Measurements from ENCODE around the gene SLC25A47.
"Not testable (repeated sequence)": the region's sequence is repeated elsewhere in the genome, so short reads cannot be mapped to it uniquely, and the experiment has no call there.

The SLC25A47 gene

GRCh38 chr14:100332071-100332639, 9.0 kb downstream of the SLC25A47 start:
- H3K27ac Mint-ChIP-seq: peak overlapping the region; percentile 11
- CTCF ChIA-PET: no interaction called here
- H3K36me3 Mint-ChIP-seq: peaks cover 24% of the 10 kb centered on the region

DNA sequence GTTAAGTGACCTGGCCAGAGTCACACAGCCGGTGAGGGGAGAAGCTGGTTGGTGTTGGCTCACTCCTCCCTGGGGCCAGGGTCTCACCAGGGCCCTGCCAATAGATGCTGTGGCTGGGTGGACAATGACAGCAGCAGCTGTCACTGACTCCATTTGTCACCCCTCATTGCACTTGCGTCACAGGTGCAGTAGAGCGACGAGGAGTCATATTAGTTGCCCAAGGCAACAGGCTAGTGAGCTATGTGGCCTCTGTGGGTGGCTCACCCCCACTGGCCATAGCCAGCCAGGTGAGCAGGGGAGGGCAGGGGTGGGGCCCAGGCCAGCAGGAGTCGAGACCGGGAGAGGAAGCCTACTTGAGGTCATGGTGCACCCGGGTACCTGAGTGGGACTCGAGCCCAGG, 9.7 kb downstream of the SLC25A47 start:
- no peak overlapping the region for H3K4me3 Mint-ChIP-seq
- no peaks in the 10 kb centered on the region for H3K27me3 Mint-ChIP-seq
- H3K36me3 Mint-ChIP-seq: peaks cover 29% of the 10 kb centered on the region
- CTCF ChIA-PET: no interaction called here
- no peaks in the 10 kb centered on the region for H3K4me1 Mint-ChIP-seq
- no peak overlapping the region for H3K27ac Mint-ChIP-seq
- DNase-seq: peak; percentile 14
- H3K9me3 Mint-ChIP-seq: no peaks in the 10 kb centered on the region

More at GRCh38 chr14:100332071-100332639, 9.0 kb downstream of the SLC25A47 start:
- DNase-seq: peak; percentile 18
- no peaks in the 10 kb centered on the region for H3K4me1 Mint-ChIP-seq
- no peaks in the 10 kb centered on the region for H3K27me3 Mint-ChIP-seq
- H3K4me3 Mint-ChIP-seq: no peak overlapping the region
- H3K9me3 Mint-ChIP-seq: no peaks in the 10 kb centered on the region

- CTCF ChIA-PET: no interaction called here
- DNase-seq: peak; percentile 17
- Mint-ChIP-seq H3K4me1 (no peaks in the 10 kb centered on the region), H3K9me3 (no peaks in the 10 kb centered on the region), H3K36me3 (peaks cover 31% of the 10 kb centered on the region), H3K4me3 (no peak overlapping the region), H3K27me3 (no peaks in the 10 kb centered on the region), H3K27ac (no peak overlapping the region)
These were observed 10.2 kb downstream of the SLC25A47 start for GRCh38 chr14:100333311-100333710.

DNA sequence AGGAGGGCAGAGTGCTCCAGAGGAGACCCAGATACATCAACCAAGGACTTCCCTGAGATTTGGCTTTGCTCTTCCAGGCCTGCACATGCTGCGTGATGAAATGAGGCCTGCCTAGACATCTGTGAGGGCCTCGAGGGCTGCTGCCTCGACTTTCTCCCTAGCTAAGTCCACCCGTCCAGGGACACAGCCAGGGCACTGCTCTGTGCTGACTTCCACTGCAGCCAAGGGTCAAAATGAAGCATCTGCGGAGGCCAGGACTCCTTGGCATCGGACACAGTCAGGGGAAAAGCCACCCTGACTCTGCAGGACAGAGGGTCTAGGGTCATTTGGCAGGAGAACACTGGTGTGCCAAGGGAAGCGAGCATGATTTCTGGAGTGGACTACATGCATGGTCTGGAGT, 10.7 kb downstream of the SLC25A47 start:
- DNase-seq: peak; percentile 13
- Mint-ChIP-seq H3K4me1 (no peaks in the 10 kb centered on the region), H3K27me3 (no peaks in the 10 kb centered on the region), H3K9me3 (no peaks in the 10 kb centered on the region), H3K36me3 (peaks cover 31% of the 10 kb centered on the region), H3K27ac (no peak overlapping the region), H3K4me3 (no peak overlapping the region)
- CTCF ChIA-PET: no interaction called here

DNA sequence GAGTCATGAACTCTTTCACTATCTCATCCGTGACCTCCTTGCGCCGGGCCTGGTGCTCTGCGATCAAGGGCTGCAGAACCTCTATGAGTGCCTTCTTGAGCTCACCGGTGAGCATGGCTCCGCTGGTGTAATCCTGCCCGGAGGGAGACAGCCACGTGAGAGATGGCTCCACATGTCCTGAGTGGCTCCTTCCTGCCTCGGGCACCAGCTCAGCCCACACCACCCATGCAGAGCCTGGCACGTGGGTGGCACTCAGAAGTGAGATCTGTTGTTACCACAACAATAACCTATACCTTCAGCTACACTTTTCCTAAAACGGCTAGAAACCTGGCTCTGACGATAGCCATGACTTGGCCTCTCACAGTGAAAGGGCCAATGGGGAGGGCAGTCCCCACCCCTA, 11.8 kb downstream of the SLC25A47 start:
- Mint-ChIP-seq H3K27me3 (no peaks in the 10 kb centered on the region), H3K4me3 (no peak overlapping the region), H3K36me3 (peaks cover 35% of the 10 kb centered on the region), H3K27ac (no peak overlapping the region), H3K4me1 (peaks cover 2% of the 10 kb centered on the region), H3K9me3 (no peaks in the 10 kb centered on the region)
- DNase-seq: no peak
- CTCF ChIA-PET: no interaction called here

GRCh38 chr14:100336618-100337530, 13.7 kb downstream of the SLC25A47 start:
- CTCF ChIA-PET: no interaction called here
- no peak overlapping the region for H3K27ac Mint-ChIP-seq
- no peak overlapping the region for H3K4me3 Mint-ChIP-seq
- no peaks in the 10 kb centered on the region for H3K9me3 Mint-ChIP-seq
- H3K36me3 Mint-ChIP-seq: peaks cover 51% of the 10 kb centered on the region
- no peak for DNase-seq
- no peaks in the 10 kb centered on the region for H3K27me3 Mint-ChIP-seq
- H3K4me1 Mint-ChIP-seq: peaks cover 16% of the 10 kb centered on the region

GRCh38 chr14:100339766-100340422, 16.8 kb downstream of the SLC25A47 start:
- peaks cover 50% of the 10 kb centered on the region for H3K36me3 Mint-ChIP-seq
- H3K27me3 Mint-ChIP-seq: no peaks in the 10 kb centered on the region
- CTCF ChIA-PET: interaction anchor here (1.5 kb wide), 1 partner anchor 38 kb away, joined by 6 read pairs; no protein-coding TSS in a partner anchor
- peak overlapping the region; percentile 64 for H3K27ac Mint-ChIP-seq
- no peak overlapping the region for H3K4me3 Mint-ChIP-seq
- H3K4me1 Mint-ChIP-seq: peaks cover 21% of the 10 kb centered on the region
- no peaks in the 10 kb centered on the region for H3K9me3 Mint-ChIP-seq
- DNase-seq: no peak

DNA sequence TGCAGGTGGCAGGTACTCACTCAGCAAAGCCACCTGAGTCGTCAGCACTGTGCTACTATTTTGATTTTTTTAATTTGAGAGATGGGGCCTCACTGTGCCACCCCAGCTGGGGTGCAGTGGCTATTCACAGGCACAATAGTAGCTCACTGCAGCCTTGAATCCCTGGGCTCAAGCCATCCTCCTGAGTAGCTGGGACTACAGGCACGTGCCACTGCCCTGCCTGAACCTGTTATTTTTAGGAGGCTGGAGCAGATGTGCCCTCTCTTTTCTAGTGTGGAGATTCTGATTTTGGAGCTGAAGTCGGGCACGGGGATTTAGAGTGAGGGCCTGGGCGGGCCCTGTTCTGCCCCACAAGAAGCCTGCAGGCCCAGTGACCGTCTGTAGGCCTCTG, 17.3 kb downstream of the SLC25A47 start:
- Mint-ChIP-seq H3K36me3 (peaks cover 48% of the 10 kb centered on the region), H3K4me3 (no peak overlapping the region), H3K9me3 (no peaks in the 10 kb centered on the region), H3K27me3 (no peaks in the 10 kb centered on the region), H3K4me1 (peaks cover 21% of the 10 kb centered on the region), H3K27ac (peak overlapping the region; percentile 64)
- CTCF ChIA-PET: interaction anchor here (1.5 kb wide), 1 partner anchor 37 kb away, joined by 6 read pairs; no protein-coding TSS in a partner anchor
- no peak for DNase-seq

- DNase-seq: no peak
- Mint-ChIP-seq H3K27me3 (no peaks in the 10 kb centered on the region), H3K9me3 (no peaks in the 10 kb centered on the region), H3K27ac (peak overlapping the region; percentile 17), H3K4me3 (no peak overlapping the region), H3K4me1 (peaks cover 21% of the 10 kb centered on the region), H3K36me3 (peaks cover 52% of the 10 kb centered on the region)
- CTCF ChIA-PET: interaction anchor here (0.6 to 1.5 kb wide), 3 partner anchors 33 to 38 kb away, joined by 3 to 6 read pairs (median 3); no protein-coding TSS in a partner anchor
These were observed 18.3 kb downstream of the SLC25A47 start for GRCh38 chr14:100341301-100342031.

- H3K4me3 Mint-ChIP-seq: no peak overlapping the region
- CTCF ChIA-PET: interaction anchor here (1.1 kb wide), 1 partner anchor 34 kb away, joined by 3 read pairs; no protein-coding TSS in a partner anchor
- H3K36me3 Mint-ChIP-seq: peaks cover 53% of the 10 kb centered on the region
- no peaks in the 10 kb centered on the region for H3K9me3 Mint-ChIP-seq
- no peaks in the 10 kb centered on the region for H3K27me3 Mint-ChIP-seq
- DNase-seq: no peak
- H3K4me1 Mint-ChIP-seq: peaks cover 21% of the 10 kb centered on the region
- H3K27ac Mint-ChIP-seq: no peak overlapping the region
These were observed 19.1 kb downstream of the SLC25A47 start for GRCh38 chr14:100342195-100342594.

DNA sequence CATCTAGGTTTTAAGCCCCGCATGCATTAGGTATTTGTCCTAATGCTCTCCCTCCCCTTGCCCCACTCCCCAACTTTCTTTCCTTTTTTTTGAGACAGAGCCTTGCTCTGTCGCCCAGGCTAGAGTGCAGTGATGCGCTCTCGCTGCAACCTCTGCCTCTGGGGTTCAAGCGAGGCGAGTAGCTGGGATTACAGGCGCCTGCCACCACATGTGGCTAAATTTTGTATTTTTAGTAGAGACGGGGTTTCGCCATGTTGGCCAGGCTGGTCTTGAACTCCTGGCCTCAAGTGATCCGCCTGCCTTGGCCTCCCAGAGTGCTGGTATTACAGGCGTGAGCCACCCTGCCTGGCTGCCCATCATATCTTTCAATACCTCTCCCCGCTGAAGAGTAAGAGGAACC, 19.7 kb downstream of the SLC25A47 start:
- peaks cover 21% of the 10 kb centered on the region for H3K4me1 Mint-ChIP-seq
- H3K27ac Mint-ChIP-seq, H3K4me3 Mint-ChIP-seq, DNase-seq, H3K27me3 Mint-ChIP-seq, CTCF ChIA-PET, H3K9me3 Mint-ChIP-seq: not testable (repeated sequence)
- peaks cover 50% of the 10 kb centered on the region for H3K36me3 Mint-ChIP-seq

GRCh38 chr14:100344657-100345056, 21.5 kb downstream of the SLC25A47 start:
- Mint-ChIP-seq H3K36me3 (peaks cover 54% of the 10 kb centered on the region), H3K4me1 (peaks cover 19% of the 10 kb centered on the region)
- H3K27me3 Mint-ChIP-seq, DNase-seq, CTCF ChIA-PET, H3K9me3 Mint-ChIP-seq, H3K27ac Mint-ChIP-seq, H3K4me3 Mint-ChIP-seq: not testable (repeated sequence)

- Mint-ChIP-seq H3K27me3 (no peaks in the 10 kb centered on the region), H3K27ac (no peak overlapping the region), H3K9me3 (no peaks in the 10 kb centered on the region), H3K4me1 (peaks cover 12% of the 10 kb centered on the region), H3K36me3 (peaks cover 50% of the 10 kb centered on the region), H3K4me3 (no peak overlapping the region)
- DNase-seq: no peak
- CTCF ChIA-PET: no interaction called here
These were observed 22.6 kb downstream of the SLC25A47 start for GRCh38 chr14:100345711-100346110.

All from activated naive CD4-positive, alpha-beta T cell treated with anti-CD3 and anti-CD28 coated beads, Interleukin-2, amount 10 ng/mL, durations not matched to agents 7 days and 5 days (primary cell).